SW480 (cell line): ENCODE measurements around the gene CMIP.
A peak's percentile ranks its signal among the peaks of the same experiment; 100 is the strongest.
"Not testable (repeated sequence)": the region's sequence is repeated elsewhere in the genome, so short reads cannot be mapped to it uniquely, and the experiment has no call there.

Source experiments
- DNase-seq: peaks from one replicate; pipeline ENCODE4 v3.0.0-alpha.2; 2016; ENCODE audit warnings: low spot score

CMIP gene

GRCh38 chr16:81719993-81720392 is 275.4 kb downstream of the CMIP start:
- DNase-seq: no peak

GRCh38 chr16:81720973-81721906 is 276.6 kb downstream of the CMIP start:
- no peak for DNase-seq

DNA sequence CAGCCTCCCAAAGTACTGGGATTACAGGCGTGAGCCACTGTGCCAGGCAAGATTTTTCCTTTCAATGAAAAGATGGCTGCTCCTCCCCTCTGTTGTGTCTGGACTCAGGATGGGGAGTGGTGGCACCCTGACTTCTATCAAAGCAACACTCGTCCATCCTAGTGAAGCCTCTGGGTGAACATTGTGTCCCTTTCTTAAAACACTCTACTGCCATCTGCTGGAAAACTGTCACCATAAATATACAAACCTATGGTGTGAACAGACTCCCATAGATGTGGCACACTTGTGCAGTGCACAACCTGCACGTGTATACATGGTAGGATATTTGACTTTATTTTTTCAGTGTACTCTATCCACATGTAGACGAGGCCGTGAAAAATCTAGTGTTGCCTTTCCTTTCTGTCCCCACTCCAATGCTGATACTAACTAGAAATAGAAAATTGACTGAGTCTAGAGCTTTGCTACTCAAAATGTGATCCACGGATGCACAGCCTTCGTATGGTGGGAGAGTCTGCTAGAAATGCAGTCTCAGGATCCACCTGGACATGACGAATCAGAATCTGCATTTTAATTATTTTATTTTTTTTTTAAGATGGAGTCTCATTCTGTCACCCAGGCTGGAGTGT is 278.6 kb downstream of the CMIP start:
- peak; percentile 83 for DNase-seq

- DNase-seq: no peak
These were observed 283.8 kb downstream of the CMIP start for GRCh38 chr16:81728435-81728834.

GRCh38 chr16:81729451-81729850 is 284.8 kb downstream of the CMIP start:
- no peak for DNase-seq

- DNase-seq: peak; percentile 75
These were observed 285.8 kb downstream of the CMIP start for GRCh38 chr16:81730090-81731051.

- DNase-seq: no peak
These were observed 287.0 kb downstream of the CMIP start for GRCh38 chr16:81731649-81732048.

DNA sequence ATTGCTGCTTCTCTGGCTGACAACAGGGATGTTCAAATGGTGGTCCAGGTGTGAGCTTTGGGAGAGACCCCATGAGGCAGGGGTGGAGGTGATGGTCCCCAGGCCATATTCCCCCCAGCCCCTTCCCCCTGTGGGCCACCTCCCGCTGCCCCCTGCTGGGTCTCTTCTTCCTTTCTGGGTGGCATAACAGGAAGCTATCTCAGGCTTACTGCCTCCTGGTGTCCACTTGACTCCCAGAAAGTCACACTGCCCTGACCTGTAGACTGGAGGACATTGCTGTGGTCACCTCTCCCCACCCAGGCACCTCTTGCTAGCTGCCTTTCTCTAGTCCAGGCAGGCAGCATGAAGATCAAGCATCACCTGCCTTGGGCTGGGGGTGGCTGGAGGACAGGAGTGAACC is 288.1 kb downstream of the CMIP start:
- no peak for DNase-seq

DNA sequence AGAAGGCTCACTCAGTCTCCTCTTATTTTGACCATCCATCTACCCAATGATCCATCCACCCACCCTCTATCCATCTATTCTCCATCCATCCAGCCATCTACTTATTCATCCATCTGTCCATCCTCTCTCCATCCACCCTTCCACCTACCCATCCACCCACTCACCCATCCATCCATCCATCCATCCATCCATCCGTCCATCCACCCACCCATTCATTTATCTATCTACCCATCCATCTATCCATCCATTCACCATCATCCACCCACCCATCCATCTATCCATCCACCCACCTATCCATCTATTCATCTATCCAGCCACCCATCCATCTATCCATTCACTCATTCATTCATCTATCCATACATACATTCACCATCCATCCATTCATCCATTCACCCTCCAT is 288.7 kb downstream of the CMIP start:
- DNase-seq: no peak

GRCh38 chr16:81734632-81735434 is 290.2 kb downstream of the CMIP start:
- DNase-seq: no peak

- DNase-seq: peak; percentile 59
These were observed 293.4 kb downstream of the CMIP start for GRCh38 chr16:81737885-81738536.

- no peak for DNase-seq
These were observed 294.3 kb downstream of the CMIP start for GRCh38 chr16:81738783-81739496.

DNA sequence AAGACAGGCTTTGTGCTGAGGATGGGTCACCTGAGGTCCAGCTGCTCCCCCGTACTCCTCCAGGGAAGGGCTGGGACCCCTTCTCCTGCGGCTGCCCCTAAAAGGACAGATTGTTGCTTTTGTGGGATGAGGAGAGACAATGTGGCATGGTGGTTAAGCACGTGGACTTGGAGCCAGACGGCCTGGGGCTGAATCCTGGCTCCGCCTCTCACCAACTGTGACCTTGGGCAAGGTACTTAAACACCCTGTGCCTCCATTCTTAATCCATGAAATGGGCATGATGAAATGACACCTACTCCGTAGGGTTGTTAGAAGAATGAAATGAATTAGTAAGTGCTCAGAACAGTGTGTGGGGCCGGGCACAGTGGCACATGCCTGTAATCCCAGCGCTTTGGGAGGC is 294.9 kb downstream of the CMIP start:
- DNase-seq: no peak

DNA sequence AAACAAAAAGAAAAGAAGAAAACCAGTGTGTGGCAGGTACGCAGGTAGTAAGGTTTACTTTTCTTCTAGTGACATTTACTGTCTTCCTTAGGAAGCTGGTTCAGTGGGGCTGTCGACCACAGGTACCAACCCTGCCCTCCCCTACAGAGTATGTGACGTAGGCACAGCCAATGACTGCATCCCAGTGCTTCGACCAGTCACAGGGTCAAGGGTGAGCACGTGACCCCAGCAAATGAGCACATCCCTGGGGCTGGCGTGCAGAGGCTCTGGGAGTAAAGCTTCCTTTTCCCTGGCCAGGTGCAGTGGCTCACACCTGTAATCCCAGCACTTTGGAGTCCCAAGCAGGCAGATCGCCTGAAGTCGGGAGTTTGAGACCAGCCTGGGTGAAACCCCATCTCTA is 295.6 kb downstream of the CMIP start:
- no peak for DNase-seq

DNA sequence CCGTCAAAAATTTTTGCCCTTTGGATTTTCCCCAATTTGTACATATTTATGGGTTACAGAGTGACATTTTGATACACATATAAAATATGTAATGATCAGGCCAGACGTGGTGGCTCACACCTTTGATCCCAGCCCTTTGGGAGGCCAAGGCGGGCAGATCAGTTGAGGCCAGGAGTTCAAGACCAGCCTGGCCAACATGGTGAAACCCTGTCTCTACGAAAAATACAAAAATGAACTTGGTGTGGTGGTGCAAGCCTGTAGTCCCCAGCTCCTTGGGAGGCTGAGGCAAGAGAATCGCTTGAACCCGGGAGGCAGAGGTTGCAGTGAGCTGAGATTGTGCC is 296.8 kb downstream of the CMIP start:
- not testable (repeated sequence) for DNase-seq

DNA sequence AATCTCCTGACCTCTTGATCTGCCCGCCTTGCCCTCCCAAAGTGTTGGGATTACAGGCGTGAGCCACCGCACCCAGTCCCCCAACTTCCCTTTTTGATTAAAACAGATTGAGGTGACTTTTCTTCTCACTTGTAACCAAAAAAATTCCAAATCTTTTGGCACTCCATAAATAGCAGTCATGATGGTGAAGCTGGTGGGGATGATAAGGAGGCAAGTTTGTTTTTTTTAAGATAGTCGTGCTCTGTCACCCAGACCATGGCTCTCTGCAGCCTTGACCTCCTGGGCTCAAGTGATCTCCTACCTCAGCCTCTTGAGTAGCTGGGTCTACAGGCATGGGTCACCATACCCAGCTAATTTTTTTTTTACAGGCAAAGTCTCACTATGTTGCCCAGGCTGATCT is 299.8 kb downstream of the CMIP start:
- DNase-seq: no peak

DNA sequence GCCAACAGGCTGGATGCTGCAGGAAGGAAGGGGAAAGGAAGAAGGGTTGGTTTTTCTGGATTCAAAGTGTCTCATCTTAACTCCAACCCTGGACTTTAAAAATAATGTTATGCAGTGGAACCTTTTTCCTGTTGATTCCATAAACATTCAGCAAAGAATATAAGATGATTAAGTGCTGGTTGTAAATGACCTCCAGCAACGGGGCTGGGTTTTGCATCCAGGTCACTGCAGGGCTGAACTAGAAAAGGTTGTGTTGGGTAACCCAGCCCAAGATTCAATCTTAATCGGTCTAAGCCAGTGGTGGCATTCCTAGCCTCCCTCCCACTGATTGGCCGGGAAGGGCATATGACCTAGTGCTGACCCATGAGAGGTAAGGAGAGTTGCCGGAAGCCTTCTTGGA is 300.3 kb downstream of the CMIP start:
- no peak for DNase-seq

DNA sequence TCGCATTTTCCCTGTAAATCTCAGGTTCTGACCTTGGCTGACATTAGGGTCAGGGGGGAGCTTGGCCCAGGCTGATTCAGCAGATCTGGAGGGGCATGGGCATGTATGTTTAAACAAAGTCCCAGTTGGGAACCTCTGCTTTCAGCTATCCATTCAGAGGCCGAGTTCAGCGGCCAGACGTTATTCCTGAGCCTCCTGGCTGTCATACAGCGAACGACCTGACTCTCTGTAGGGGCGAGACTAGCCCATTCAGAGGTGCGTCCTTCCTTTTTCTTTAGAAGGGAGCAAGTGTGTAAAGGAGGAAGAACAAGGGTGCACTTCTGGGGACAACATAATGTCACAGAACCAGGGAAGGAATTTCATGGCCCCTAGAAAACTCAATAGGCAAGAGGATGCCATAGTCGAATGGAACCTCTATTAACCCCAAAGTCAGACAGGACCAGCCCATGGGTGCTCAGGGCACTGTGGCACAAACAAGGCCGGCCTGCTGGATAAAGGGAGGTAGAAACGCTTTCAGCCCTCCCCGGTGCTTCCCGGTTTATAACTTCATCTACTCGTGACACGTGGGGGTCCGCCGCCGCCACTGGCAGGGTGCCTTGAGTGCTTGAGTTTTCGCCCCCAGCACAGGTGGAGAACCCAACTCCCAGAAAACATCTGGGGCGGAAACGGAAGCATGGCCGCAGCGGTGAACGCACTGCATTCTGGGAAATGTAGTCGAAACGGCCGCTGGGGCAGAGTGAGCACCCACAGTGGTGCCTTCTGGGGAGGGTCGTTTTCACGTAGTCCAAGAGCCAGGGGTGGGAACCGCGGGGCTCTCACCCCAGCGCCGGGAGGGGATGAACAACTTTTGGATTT is 301.3 kb downstream of the CMIP start:
- no peak for DNase-seq

DNA sequence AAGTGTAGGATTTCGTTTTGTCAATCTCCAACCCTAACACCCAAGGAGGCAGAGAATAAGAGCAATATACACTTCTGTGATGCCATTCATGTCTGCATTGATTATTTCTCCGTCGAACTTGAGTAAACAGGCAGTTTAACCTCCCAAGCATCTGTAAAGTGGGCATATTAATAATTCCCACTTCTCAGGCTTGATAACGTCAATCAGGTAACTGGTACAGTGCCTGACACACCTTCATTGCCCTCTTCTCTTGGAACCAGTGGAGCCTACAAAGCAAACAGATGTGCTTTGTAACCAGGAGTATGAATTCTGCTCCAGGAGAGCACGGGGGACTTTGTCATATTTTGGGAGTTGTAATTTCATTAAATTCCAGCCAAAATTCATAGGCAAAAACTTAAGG is 302.0 kb downstream of the CMIP start:
- DNase-seq: no peak
